Kidney tubule cell (primary cell): ENCODE data around the gene ABCB9.
A peak's percentile ranks its signal among the peaks of the same experiment; 100 is the strongest.
"Not testable (repeated sequence)": the region's sequence is repeated elsewhere in the genome, so short reads cannot be mapped to it uniquely, and the experiment has no call there.

ENCODE experiments used
- DNase-seq: peaks from one replicate; pipeline ENCODE4 v3.0.0-alpha.2; 2018; ENCODE audit warnings: low spot score

Gene ABCB9

GRCh38 chr12:122963941-122964265 is 2.4 kb downstream of the ABCB9 start:
- no peak for DNase-seq

GRCh38 chr12:122961531-122962329 is 4.5 kb downstream of the ABCB9 start:
- DNase-seq, result peak; percentile 25

- DNase-seq, result no peak
Measured at GRCh38 chr12:122960193-122960569, 6.1 kb downstream of the ABCB9 start.

- no peak for DNase-seq
Measured at GRCh38 chr12:122959566-122960192, 6.6 kb downstream of the ABCB9 start.

- no peak for DNase-seq
Measured at GRCh38 chr12:122958198-122958888, 7.9 kb downstream of the ABCB9 start.

GRCh38 chr12:122956035-122956434 is 10.2 kb downstream of the ABCB9 start:
- DNase-seq, result no peak

GRCh38 chr12:122955156-122955555 is 11.1 kb downstream of the ABCB9 start:
- no peak for DNase-seq

- DNase-seq, result peak; percentile 74
Measured at GRCh38 chr12:122951979-122952892, 14.0 kb downstream of the ABCB9 start.

GRCh38 chr12:122951406-122951805 is 14.9 kb downstream of the ABCB9 start:
- peak; percentile 82 for DNase-seq

GRCh38 chr12:122949816-122950675 is 16.2 kb downstream of the ABCB9 start:
- DNase-seq, result no peak

GRCh38 chr12:122949405-122949804 is 16.9 kb downstream of the ABCB9 start:
- no peak for DNase-seq

- no peak for DNase-seq
Measured at GRCh38 chr12:122948605-122949004, 17.7 kb downstream of the ABCB9 start.

GRCh38 chr12:122947352-122947792 is 18.9 kb downstream of the ABCB9 start:
- DNase-seq, result peak; percentile 22

GRCh38 chr12:122946690-122947341 is 19.4 kb downstream of the ABCB9 start:
- peak; percentile 100 for DNase-seq

- peak; percentile 86 for DNase-seq
Measured at GRCh38 chr12:122944605-122945592, 21.4 kb downstream of the ABCB9 start.

GRCh38 chr12:122943196-122943595 is 23.1 kb downstream of the ABCB9 start:
- no peak for DNase-seq

- DNase-seq, result peak; percentile 47
Measured at GRCh38 chr12:122942637-122943036, 23.6 kb downstream of the ABCB9 start.

GRCh38 chr12:122941351-122941750 is 24.9 kb downstream of the ABCB9 start:
- not testable (repeated sequence) for DNase-seq

- no peak for DNase-seq
Measured at GRCh38 chr12:122939125-122939524, 27.1 kb downstream of the ABCB9 start.
